ENCODE measurements around the gene SYNGR2.

GRCh38 chr17:78184351-78184750, 16.0 kb downstream of the SYNGR2 start:
- TF ChIP-seq CTCF (conservative IDR thresholded peaks at IDR 0.05 in 1 of 2, IDR thresholded peaks at IDR 0.05 in 1 of 2; ENCODE audit: low read depth in 1 of 2, low read length in 2 of 2), result no peak
- TF ChIP-seq EZH2 (IDR thresholded peaks at IDR 0.05; ENCODE audit: low read length, missing control alignments), result no peak
